Left hindlimb (tissue), 1 donor: ENCODE data around the gene KIF6.
"Not testable (repeated sequence)": the region's sequence is repeated elsewhere in the genome, so short reads cannot be mapped to it uniquely, and the experiment has no call there.

Experiments used
- DNase-seq: peaks from one replicate; pipeline ENCODE4 v3.0.0-alpha.2; 2018

Gene KIF6

GRCh38 chr6:39543095-39543494 lies 182.1 kb downstream of the KIF6 start:
- DNase-seq, result peak; percentile 72

GRCh38 chr6:39540454-39540853 lies 184.8 kb downstream of the KIF6 start:
- no peak for DNase-seq

GRCh38 chr6:39530201-39530759 lies 194.9 kb downstream of the KIF6 start:
- DNase-seq, result no peak

GRCh38 chr6:39527792-39528564 lies 197.2 kb downstream of the KIF6 start:
- DNase-seq, result no peak

GRCh38 chr6:39524007-39524406 lies 201.2 kb downstream of the KIF6 start:
- DNase-seq, result no peak

- no peak for DNase-seq
These were observed 203.2 kb downstream of the KIF6 start for GRCh38 chr6:39521958-39522357.

- DNase-seq, result no peak
These were observed 204.3 kb downstream of the KIF6 start for GRCh38 chr6:39520916-39521315.

- no peak for DNase-seq
These were observed 204.8 kb downstream of the KIF6 start for GRCh38 chr6:39520411-39520810.

- no peak for DNase-seq
These were observed 207.0 kb downstream of the KIF6 start for GRCh38 chr6:39518221-39518620.

GRCh38 chr6:39517756-39518155 lies 207.5 kb downstream of the KIF6 start:
- no peak for DNase-seq

- no peak for DNase-seq
These were observed 208.7 kb downstream of the KIF6 start for GRCh38 chr6:39516471-39516870.

- no peak for DNase-seq
These were observed 209.7 kb downstream of the KIF6 start for GRCh38 chr6:39515471-39515870.

- no peak for DNase-seq
These were observed 210.2 kb downstream of the KIF6 start for GRCh38 chr6:39515006-39515405.

- not testable (repeated sequence) for DNase-seq
These were observed 215.4 kb downstream of the KIF6 start for GRCh38 chr6:39509831-39510230.

- no peak for DNase-seq
These were observed 216.7 kb downstream of the KIF6 start for GRCh38 chr6:39508515-39508914.

GRCh38 chr6:39507331-39507998 lies 217.7 kb downstream of the KIF6 start:
- no peak for DNase-seq

- not testable (repeated sequence) for DNase-seq
These were observed 222.7 kb downstream of the KIF6 start for GRCh38 chr6:39502362-39502955.

GRCh38 chr6:39499053-39499452 lies 226.2 kb downstream of the KIF6 start:
- no peak for DNase-seq

- DNase-seq, result no peak
These were observed 227.1 kb downstream of the KIF6 start for GRCh38 chr6:39498096-39498495.

- DNase-seq, result peak; percentile 72
These were observed 228.3 kb downstream of the KIF6 start for GRCh38 chr6:39496915-39497314.

- no peak for DNase-seq
These were observed 228.8 kb downstream of the KIF6 start for GRCh38 chr6:39496456-39496855.

GRCh38 chr6:39495640-39496039 lies 229.6 kb downstream of the KIF6 start:
- no peak for DNase-seq

GRCh38 chr6:39494998-39495397 lies 230.2 kb downstream of the KIF6 start:
- no peak for DNase-seq

- no peak for DNase-seq
These were observed 231.4 kb downstream of the KIF6 start for GRCh38 chr6:39493777-39494176.
